Measurements from ENCODE around the gene LMX1B.

Gene LMX1B

DNA sequence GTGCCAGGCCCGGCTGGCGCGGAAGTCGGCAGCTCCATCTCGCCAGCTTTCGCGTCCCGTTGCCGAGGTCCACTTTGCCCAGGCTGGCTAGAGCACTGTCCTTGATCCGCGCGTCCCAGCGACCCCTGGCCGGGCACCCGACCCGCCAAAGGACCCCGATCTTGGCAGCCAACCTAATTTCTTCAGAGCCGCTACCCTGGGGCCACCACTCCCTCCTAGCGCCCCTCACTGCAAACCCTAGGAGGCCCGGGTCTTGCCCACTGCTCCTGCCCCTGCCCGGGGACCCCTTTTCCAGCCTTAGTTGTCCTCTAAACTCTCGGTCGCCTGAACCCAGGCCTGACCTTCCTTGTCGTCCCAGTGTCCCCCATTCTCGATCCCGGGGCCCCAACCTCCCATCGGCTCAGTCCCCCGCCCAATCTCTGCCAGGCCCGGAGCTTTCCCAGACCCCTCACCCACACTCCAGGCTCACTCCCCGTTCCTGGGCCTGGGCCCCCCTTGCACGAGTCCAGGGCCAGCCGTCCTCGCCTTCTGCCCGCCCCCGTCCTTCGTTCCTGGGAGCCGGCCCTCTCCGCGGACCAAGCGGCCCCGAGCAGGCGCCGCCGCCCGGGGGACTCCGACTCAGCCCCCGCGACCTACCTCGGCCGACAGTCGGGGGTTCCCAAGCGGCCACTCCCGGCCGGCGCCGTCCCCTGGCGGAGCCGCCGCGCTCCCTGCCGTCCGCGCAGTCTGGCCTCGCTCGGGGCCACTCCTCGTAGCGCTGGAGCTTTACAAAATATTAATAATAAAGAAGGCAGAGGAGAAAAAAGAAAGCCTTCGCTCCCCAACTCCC lies 701 bp upstream of the LMX1B start:
- Histone ChIP-seq H3K4me3 (peak overlapping the region; percentile 34 to 39), H3K27me3 (peaks cover 0 to 95% of the 10 kb centered on the region in 2 donors), H3K27ac (no peak overlapping the region), H3K36me3 (no peaks in the 10 kb centered on the region), H3K4me1 (peaks cover 0 to 55% (median 39%) of the 10 kb centered on the region in 4 donors), H3K9me3 (no peaks in the 10 kb centered on the region)
- TF ChIP-seq, protein P1, sequence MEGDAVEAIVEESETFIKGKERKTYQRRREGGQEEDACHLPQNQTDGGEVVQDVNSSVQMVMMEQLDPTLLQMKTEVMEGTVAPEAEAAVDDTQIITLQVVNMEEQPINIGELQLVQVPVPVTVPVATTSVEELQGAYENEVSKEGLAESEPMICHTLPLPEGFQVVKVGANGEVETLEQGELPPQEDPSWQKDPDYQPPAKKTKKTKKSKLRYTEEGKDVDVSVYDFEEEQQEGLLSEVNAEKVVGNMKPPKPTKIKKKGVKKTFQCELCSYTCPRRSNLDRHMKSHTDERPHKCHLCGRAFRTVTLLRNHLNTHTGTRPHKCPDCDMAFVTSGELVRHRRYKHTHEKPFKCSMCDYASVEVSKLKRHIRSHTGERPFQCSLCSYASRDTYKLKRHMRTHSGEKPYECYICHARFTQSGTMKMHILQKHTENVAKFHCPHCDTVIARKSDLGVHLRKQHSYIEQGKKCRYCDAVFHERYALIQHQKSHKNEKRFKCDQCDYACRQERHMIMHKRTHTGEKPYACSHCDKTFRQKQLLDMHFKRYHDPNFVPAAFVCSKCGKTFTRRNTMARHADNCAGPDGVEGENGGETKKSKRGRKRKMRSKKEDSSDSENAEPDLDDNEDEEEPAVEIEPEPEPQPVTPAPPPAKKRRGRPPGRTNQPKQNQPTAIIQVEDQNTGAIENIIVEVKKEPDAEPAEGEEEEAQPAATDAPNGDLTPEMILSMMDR (IDR thresholded peaks at IDR 0.05) = no peak
- DNase-seq = peak in 1 of 2 donors; percentile 16
- intact Hi-C loops (cut with DNase I; ENCODE audit: low total_unique reads) = no loop called here

DNA sequence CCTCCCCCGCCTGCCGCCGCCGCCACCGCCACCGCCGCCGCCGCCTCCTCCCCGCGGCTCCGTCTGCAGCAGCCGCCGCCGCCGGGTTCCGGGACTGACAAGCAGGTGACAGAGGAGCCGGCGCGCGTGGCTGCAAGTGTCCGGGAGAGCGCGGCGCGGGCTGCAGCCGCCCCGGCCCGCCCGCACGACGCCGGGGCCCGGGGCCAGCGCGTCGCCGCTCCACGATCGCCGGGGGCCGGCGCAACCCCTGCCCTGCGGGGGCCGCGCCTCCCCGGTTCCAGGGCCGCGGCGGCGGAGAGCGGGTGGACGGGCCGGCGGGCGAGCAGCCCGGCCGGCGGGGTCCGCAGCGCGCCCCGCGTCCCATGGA lies 343 bp downstream of the LMX1B start:
- H3K27ac ChIP-seq = no peak overlapping the region
- H3K36me3 ChIP-seq = no peaks in the 10 kb centered on the region
- H3K4me1 ChIP-seq = peaks cover 0 to 59% (median 39%) of the 10 kb centered on the region in 4 donors
- H3K9me3 ChIP-seq = no peaks in the 10 kb centered on the region
- H3K4me3 ChIP-seq = peak overlapping the region; percentile 34 to 39
- H3K27me3 ChIP-seq = peaks cover 0 to 95% of the 10 kb centered on the region in 2 donors
- intact Hi-C loops (cut with DNase I; ENCODE audit: low total_unique reads) = no loop called here
- TF ChIP-seq, protein P1 (IDR thresholded peaks at IDR 0.05) = no peak
- peak in 1 of 2 donors; percentile 30 for DNase-seq

DNA sequence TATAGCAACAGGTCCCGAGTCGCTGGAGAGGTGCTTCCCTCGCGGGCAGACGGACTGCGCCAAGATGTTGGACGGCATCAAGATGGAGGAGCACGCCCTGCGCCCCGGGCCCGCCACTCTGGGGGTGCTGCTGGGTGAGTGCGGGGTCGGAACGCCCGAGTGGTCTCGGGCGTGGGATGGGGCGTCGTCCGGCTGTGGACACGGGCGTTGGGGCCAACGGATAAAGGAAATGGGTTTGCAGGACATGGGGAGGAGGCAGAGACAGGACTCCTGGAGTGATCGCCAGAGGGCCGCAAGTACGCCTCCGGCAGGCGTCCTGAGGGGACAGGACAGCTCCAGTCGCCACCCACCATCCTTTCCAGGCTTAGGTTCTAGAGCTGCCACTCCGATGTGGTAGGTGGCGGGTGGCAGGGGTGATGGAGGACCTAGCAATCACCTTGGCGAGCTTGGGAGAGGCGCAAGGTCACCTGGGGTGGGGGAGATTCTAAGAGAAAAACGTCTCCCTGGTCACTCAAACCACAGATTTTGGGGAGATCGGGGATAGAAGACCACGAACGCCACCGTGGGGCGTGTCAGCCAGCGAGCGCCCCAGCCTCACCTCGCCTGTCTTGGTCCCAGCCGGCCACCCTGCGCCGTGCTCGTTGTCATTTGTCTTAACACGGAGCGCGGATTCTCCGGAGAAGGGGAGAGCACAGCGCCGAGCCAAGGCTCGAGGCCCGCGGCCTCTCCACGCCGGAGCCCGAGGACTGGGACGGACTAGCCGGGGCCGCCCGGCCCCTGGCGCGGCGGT lies 922 bp downstream of the LMX1B start:
- Histone ChIP-seq H3K4me1 (peaks cover 0 to 64% (median 39%) of the 10 kb centered on the region in 4 donors), H3K4me3 (peak overlapping the region; percentile 34 to 39), H3K9me3 (no peaks in the 10 kb centered on the region), H3K27ac (no peak overlapping the region), H3K36me3 (no peaks in the 10 kb centered on the region), H3K27me3 (peaks cover 0 to 95% of the 10 kb centered on the region in 2 donors)
- intact Hi-C loops (cut with DNase I; ENCODE audit: low total_unique reads) = no loop called here
- TF ChIP-seq, protein P1 (IDR thresholded peaks at IDR 0.05) = no peak
- DNase-seq = peak in 1 of 2 donors; percentile 18

DNA sequence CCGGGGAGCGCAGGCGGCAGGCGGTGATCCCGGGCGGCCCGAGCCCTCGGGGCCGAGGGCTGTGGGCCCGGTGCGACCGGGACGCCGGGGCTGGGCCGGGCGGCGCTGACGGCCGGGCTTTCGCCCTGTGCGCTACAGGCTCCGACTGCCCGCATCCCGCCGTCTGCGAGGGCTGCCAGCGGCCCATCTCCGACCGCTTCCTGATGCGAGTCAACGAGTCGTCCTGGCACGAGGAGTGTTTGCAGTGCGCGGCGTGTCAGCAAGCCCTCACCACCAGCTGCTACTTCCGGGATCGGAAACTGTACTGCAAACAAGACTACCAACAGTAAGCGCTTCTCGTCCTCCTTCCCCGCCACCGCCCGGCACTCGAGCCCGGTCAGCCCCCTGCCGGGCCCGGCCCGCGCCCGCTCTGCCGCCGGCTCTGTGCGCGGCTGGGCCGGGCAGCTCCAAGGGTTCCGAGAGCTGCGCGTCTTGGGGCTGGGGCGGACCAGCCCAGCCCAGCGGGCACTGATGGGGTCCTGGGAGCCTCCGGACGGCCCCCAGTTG lies 1.6 kb downstream of the LMX1B start:
- Histone ChIP-seq H3K9me3 (no peaks in the 10 kb centered on the region), H3K4me3 (peak overlapping the region; percentile 34 to 39), H3K27me3 (peaks cover 0 to 95% of the 10 kb centered on the region in 2 donors), H3K36me3 (no peaks in the 10 kb centered on the region), H3K27ac (no peak overlapping the region), H3K4me1 (peaks cover 0 to 60% (median 39%) of the 10 kb centered on the region in 4 donors)
- TF ChIP-seq, protein P1 (IDR thresholded peaks at IDR 0.05) = no peak
- intact Hi-C loops (cut with DNase I; ENCODE audit: low total_unique reads) = no loop called here
- DNase-seq = no peak

DNA sequence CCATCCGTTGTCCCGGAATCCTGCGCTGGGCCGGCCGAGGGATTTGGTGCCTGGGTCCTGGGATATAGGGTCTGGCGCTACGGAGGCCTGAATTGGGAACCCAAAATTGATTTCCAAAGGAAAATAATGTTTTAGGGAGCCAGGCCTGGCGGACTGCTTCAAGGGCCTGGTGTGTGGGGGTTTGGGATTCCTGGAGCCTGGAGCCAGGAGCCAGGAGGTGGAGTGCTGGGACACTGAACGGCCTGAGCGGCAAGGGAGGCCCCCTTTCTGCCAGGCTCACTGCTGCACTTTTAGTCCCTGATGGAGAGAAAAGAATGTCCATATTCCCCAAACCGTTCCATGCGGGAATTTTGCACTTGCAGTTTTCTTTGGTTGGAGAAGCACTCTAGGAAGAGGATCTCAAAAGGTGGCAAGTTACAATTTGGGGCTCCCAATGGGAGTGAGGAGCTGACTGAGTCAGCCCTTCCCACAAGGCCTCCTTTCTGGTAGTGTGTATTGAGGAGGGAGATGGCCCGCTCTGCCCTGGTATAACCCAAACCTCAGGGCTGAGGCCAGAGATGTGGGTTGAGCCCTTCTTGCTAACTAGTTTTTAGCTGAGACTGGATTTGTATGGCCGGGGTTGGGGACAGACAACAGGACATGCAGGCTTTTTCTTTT lies 2.2 kb downstream of the LMX1B start:
- no peak overlapping the region for H3K27ac ChIP-seq
- H3K27me3 ChIP-seq = peaks cover 0 to 95% of the 10 kb centered on the region in 2 donors
- H3K4me3 ChIP-seq = peak overlapping the region in 1 of 2 donors; percentile 39
- no peaks in the 10 kb centered on the region for H3K36me3 ChIP-seq
- no peaks in the 10 kb centered on the region for H3K9me3 ChIP-seq
- TF ChIP-seq, protein P1 (IDR thresholded peaks at IDR 0.05) = no peak
- peaks cover 0 to 54% (median 35%) of the 10 kb centered on the region in 4 donors for H3K4me1 ChIP-seq
- intact Hi-C loops (cut with DNase I; ENCODE audit: low total_unique reads) = no loop called here
- no peak for DNase-seq
